CD4-positive, alpha-beta T cell treated with Interleukin-4 for 4 hours (primary cell): ENCODE data around the gene TSKU.

Experiments used
- DNase-seq: peaks from one replicate; pipeline ENCODE4 v3.0.0-alpha.2; 2020

TSKU gene

DNA sequence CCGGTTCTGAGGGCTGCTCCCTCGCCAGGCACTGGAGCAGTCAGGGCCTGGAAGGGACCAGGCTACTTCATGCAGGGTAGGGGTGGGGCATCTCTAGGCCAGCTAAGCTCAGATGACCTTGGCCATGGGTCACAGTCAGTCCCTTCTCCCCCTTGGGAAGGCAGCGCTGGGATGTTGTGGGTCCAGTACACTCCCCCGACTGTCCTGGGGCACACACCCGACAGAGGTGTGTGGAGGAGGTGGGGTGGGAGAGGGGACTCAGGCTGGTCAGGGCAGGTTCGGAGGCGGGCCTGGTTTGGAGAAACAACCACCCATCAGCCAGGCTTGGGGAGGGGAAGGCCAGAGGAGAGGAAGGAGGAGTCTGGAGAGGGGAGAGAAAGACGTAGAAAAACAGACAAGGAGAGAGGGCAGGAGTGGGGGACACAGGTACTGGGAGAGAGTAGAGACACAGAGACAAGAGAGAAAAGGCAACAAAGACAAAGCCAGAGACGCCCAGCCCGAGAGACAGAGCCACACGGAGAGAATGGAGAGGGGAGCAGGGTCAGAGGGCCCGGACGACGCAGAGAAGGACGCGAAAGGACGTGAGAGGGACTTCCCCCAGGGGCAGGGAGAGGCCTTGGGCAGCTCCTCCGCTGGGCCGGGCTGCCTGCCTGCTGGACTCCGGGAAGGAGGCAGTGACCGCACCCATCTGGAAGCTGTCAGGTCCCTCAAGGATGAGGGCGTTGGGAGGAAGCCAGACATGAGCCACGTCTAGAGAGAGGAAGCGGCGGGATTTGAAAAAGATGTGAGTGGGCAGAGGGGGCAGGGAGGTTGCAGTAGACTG lies 30.6 kb upstream of the TSKU start:
- DNase-seq: no peak

- DNase-seq: no peak
Measured at GRCh38 chr11:76753449-76753848, 29.7 kb upstream of the TSKU start.

DNA sequence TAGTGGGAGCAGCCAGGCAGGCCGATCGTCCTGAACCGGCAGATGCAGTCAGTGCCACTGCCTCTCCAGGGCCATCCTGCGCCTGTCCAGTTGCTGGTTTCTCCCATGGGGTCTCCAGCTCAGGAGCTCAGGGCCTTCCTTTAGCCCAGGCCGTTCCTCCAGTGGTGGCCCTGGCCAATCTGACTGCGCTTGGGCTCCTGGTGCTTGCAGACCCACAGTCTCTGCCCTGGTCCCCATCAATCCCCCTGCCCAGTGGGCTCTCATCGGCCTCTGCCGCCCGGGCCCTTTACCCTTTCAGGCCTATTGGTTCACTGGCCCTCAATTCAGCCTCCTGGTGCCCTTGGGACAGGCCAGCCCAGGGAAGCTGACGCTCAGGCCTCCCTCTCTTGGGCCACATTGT lies 29.2 kb upstream of the TSKU start:
- no peak for DNase-seq

DNA sequence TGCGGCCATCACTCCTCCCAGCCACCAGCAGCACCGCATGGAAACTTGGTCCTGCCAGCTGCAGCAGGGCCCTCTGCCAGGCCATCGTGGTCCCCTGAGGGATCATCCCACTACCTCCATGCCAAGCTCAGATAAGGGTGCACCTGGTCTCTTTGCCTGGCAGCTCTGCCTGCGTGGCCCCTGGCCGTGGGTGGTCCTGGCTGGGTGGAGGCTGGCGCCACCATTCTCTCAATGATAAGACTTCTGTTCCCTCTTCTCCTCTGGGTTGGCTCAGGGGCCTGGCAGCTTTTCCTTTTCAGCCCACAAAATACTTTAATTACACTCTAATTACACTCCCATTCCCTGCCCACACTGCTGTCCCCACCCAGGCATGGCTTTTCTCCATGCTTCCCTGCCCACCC lies 26.8 kb upstream of the TSKU start:
- no peak for DNase-seq

GRCh38 chr11:76758311-76758710 lies 24.8 kb upstream of the TSKU start:
- DNase-seq: no peak

DNA sequence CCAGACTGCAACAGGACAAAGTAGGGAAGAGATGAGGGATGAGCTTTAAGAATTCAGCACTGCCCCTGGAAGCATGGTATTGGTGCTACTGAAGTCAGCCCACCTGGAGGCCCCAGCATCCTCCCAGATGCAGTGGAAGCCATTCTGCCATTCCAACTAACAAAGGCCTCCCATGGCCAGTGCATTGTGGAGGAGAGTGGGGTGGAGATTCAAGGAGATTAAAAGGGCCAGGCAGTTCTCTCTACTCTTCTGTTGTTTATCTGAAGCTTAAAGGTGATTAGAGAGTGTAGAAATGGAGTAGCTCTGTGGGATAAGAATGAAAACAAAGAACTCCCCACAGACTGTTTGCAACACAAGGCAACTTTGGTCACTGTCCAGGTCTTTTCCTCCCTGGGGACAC lies 24.1 kb upstream of the TSKU start:
- no peak for DNase-seq

DNA sequence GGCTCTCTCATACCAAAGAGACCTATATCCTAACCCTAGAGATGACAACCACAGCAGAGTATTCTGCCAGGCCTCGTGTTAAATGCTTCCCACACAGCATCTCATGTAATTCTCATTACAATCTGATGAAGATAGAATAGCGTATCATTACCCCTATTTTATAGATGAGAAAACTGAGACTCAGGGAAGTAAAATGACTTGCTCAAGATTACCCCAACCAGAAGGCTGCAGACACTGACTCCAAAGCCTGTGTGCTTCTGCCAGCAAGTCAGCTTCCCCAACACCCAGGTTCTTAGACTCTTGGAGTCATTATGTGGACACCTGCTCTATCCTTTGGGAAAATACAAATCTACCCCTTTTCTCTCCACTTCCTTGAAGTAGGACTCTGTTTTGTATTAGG lies 23.6 kb upstream of the TSKU start:
- no peak for DNase-seq

GRCh38 chr11:76760236-76760635 lies 22.9 kb upstream of the TSKU start:
- no peak for DNase-seq

DNA sequence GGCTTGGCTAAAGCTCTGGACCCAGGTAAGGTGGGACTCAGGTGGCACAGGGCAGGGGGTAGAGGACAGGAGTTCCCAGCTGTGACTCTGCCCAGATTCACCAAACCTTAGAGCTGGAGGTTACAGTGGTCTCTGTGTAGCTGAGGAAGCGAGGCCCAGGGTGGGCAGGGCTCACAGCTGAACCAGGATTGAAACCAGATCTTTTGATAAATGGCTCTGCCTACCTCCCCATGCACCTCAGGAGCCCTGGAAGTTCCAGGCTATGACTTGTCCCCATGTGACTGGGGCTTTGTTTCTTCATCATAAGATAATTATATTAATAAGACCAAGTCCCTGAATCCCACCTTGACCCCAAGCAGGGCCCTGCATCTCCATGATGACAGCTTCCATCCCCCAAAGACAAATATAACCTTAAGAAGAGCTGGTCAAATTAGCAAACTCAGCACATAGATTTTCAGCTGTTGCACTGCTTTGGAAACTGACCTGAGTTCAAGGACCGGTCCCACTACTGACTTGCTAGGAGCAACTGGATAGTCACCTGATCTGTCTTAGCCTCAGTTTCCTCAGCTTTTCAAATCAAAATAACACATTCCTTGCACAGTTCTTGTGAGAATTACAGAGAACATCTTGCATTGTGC lies 21.3 kb upstream of the TSKU start:
- no peak for DNase-seq

DNA sequence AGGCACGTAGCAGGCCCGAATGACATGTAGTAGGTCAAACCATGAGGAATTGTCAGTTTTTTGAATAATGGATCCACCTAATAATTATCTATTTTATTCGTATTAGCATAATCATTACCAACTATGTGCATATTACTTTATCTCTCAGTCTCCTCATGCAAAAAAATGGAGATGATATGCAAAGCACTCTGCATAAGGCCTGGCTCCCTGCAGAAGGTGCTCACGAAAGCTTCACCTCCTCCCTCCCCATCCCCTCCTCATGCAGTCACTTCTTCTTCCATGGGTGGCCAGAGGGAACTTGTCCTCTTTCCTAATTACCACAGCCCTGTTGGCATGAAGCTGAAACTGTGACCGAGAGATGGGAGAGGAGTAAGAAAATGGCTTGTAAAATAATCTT lies 20.8 kb upstream of the TSKU start:
- DNase-seq: no peak

DNA sequence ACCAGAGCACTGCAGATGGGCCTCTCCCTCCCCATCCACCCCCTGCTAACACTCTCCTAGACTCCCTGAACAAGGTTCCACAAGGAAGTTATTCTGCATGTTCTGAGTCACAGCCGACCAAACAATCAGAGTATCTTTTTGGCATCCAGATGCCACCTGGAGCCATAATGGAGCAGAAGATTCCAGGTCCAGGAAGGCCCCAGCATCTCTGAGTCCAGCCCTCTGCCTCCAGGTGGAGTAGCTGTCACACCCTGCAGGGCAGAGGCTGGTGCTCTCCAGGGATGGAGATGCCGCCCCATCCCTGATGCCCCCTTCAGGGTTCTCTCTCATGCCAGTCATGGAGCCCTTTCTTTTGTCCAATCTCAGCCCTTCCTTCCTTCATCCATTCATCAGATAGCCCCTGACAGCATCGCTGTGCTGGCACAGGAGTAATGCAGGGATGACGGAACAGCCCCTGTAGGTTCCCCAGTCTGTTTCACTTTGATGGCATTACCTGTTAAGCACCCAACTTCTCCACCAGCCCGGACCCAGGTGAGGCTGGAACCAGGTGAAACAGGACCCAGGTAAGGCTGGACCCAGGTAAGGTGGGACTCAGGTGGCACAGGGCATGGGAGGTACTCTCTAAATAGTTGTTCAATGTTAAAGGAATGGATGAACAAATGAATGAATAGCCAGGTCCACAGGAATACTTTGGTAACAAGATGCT lies 20.1 kb upstream of the TSKU start:
- DNase-seq: no peak

DNA sequence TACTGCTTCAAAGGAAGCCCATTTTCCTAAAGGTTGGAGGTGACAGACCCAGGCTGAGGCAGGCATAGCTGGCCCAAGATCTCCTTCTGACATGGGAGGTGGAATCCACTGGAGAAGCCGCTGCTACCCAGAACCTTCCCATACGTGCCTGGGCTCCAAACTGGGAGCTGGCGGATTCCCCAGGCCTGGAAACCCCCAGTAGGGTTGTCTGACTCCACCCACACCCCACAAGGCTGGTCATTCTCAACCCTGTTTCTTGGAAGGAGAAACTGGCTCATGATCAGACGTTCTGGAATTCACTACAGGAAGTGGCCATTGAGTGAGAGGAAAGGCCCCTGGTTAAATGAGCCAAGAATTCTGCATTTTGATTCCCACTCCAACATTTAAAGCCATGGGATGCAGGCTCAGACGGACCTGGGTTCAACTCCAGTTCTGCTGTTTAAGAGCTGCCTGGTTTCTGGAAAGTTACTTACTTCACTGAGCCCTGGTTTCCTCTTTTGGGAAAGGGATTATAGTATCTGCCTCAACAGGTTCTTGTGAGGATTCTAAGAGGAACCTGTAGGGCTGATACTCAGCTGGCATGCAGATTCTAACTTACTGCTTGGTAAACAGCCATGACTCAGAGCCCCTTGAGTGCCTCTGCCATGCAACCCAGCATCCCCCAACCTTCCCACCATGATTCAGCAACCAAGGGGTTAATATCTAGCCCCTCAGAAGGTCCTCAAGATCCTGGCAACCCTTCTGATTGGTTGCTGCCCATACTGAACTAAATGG lies 19.4 kb upstream of the TSKU start:
- DNase-seq: no peak

GRCh38 chr11:76764941-76765665 lies 18.1 kb upstream of the TSKU start:
- no peak for DNase-seq

GRCh38 chr11:76765863-76766350 lies 17.2 kb upstream of the TSKU start:
- no peak for DNase-seq

GRCh38 chr11:76766521-76766920 lies 16.6 kb upstream of the TSKU start:
- no peak for DNase-seq

- no peak for DNase-seq
Measured at GRCh38 chr11:76767659-76768058, 15.5 kb upstream of the TSKU start.

DNA sequence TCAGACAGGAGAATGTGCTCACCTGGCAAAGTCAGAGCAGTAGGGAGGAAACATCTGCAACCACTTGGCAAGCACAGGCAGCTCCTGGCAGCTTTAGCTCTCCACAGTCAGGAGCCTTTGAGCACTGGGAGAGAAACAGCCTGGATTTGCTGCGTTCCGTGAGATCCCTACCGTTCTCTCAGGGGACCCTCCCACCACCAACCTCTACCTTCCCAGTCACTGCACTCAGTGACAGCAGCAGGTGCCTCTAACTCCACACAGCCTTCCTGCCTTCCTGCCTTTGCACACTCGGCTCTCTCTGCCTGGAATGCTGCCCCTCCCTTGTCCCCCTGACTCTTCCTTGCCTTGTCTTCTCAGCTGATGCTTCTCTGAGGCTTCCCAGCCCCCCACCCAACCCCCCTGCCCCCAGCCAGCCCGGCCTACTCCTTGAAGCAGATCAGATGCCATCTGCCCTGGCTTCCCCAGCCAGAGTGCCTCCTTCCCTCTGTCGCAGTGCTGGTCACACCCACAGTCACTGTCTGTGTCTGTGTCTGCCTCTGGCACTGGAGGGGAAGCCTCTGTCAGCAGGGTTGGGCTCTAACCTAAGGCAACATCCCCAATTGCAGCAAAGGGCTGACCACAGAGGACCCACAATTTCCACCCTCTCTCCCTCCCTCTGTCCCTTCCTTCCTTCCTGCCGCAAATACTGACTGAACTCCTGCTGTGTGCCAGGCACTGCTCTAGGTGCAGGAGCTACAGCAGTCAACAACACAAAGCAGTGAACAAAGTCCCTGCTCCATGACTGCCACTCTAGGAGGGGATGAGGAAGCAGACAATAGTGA lies 14.9 kb upstream of the TSKU start:
- DNase-seq: no peak

DNA sequence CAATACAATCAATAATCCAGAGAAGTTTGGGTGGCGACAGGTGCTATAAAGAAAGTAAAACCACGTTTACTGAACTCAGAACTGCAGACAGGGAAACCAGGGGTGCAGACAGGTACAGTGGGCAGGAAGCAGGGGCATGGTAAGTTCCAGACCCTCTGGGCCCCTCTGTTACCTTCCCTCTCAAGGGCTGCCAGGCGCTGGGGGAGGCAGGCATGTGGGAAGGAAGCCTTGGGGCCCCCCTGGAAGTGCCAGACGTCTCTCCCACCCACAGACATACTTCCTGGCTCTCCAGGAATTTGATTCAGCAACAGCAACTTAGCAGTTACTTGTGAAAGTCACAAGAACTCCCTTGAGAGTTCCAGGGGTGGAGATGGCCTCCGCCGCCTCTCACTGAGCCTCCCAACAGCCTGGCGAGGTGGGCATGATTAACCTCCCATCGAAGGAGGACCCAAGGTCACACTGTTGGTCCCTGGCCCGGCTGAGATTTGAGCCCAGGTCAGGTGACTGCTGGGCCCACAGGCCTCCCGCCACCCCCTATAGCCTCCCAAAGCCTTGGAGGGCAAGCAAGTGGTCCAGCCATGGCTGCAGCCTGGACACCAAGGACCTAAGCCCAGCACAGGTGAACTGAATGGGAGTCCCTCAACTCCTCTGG lies 14.1 kb upstream of the TSKU start:
- no peak for DNase-seq

DNA sequence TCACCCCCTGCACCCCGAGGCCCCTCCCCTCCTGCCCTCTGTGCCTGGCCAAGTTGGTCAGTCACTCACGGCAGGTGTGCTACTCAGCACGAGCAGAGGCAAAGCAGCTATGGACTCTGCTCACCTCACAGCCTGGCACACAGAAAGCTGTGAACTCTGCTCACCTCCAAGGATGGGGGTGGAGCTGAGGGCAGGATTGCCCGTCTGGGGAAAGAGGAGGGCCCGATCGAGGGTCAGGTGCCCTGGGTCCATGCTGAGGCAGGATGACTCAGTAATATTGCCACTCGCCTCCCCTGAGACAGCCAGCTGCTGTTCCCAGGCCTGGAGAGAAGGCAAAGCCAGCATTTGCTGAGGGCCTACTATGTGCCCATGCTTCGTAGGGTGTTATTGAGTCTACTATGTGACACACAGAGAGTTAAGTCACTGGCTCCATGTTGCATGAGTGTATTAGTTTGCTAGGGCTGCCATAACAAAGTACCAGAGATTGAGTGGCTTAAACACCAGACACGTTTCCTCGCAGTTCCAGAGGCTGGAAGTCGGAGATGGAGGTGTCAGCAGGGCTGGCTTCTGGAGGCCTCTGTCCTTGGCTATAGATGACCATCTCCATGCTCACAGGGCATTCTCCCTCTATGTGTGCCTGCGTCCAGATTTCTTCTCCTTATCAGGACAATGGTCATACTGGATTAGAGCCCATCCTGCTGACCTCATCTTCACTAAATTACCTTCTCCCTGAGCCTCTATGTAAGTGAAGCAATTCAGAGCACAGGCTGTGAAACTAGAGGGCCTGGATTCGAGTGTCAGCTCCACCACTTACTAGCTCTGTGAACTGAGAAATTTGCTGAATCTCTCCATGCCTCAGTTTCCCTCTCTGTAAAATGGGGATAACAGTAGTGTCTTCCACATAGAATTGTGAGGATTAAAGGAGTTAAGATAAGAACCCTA lies 13.2 kb upstream of the TSKU start:
- no peak for DNase-seq
